GM12878 (cell line): ENCODE measurements around the gene EYS. TPM values are rescaled to one million over a fixed set of nuclear protein-coding genes. Genes with fewer than 3 reads are reported as not detected.

Source experiments
- ATAC-seq: fragments of 200-7000 bp; cut with Tn5 transposase; 3 replicates; pipeline ENCODE4 v1.9.1; 2020; ENCODE audit warnings: mild to moderate bottlenecking, moderate library complexity
- BruUV-seq: library from RNA; stranded (reverse); fragments of 400-500 nt; replicated peaks from 2 replicates; lab custom pipeline; 2021; lab: Mats Ljungman, UMichigan
- CTCF ChIA-PET: fragments of 300-600 bp; sonication (Branson Sonifier 250); formaldehyde crosslinking; extraction: SDS; loops from one replicate; lab custom pipeline; 2021; ENCODE audit warnings: inconsistent platforms; lab: Yijun Ruan, JAX
- POLR2A ChIA-PET: fragments of 350-600 bp; formaldehyde crosslinking; extraction: SDS; loops from one replicate; lab custom pipeline; 2021; ENCODE audit warnings: inconsistent platforms; lab: Charles Lee
- RAD21 ChIA-PET: fragments of 300-600 bp; sonication (Branson Sonifier 250); formaldehyde crosslinking; loops from one replicate; lab custom pipeline; 2023; ENCODE audit warnings: antibody characterized with exemption; ENCODE audit not compliant: unreplicated experiment; lab: Charles Lee
- SMC1A ChIA-PET: fragments of 300-600 bp; sonication (Branson Sonifier 250); formaldehyde crosslinking; loops from one replicate; lab custom pipeline; 2023; ENCODE audit not compliant: unreplicated experiment, uncharacterized antibody; lab: Charles Lee
- DNase-seq: peaks from one replicate; pipeline ENCODE4 v3.0.0-alpha.2; 2011; ENCODE audit warnings: low read depth, low spot score
- FAIRE-seq: peaks from 3 replicates; lab custom pipeline; 2011; peaks lifted over from hg19 to GRCh38; lab: Jason Lieb, UNC
- H2AFZ ChIP-seq: 2 replicates; pipeline ENCODE4 v1.6.0; 2011; ENCODE audit warnings: low read depth, low read length, control low read depth; ENCODE audit not compliant: control insufficient read depth
- H3K27ac ChIP-seq: 2 replicates; pipeline ENCODE4 v1.5.1; 2011; ENCODE audit warnings: control low read depth; ENCODE audit not compliant: control insufficient read depth, insufficient read depth
- H3K27me3 ChIP-seq, 2 experiments: replicated peaks in 1 of 2; 2 replicates each; pipeline versions ENCODE4 v1.6.0 to v1.6.1; 2011; ENCODE audit warnings: low read length in 1 of 2; ENCODE audit not compliant: control insufficient read depth in 2 of 2, insufficient read depth in 2 of 2
- H3K36me3 ChIP-seq, 2 experiments: 2 replicates each; pipeline ENCODE4 v1.5.1; 2011; ENCODE audit warnings: low read length in 1 of 2; ENCODE audit not compliant: control insufficient read depth in 2 of 2, insufficient read depth in 2 of 2
- H3K4me1 ChIP-seq: 2 replicates; pipeline ENCODE4 v1.6.1; 2011; ENCODE audit warnings: mild to moderate bottlenecking, low read length, moderate library complexity, mixed read lengths; ENCODE audit not compliant: control insufficient read depth, insufficient read depth
- H3K4me2 ChIP-seq: 2 replicates; pipeline ENCODE4 v1.6.0; 2011; ENCODE audit warnings: control low read depth; ENCODE audit not compliant: control insufficient read depth, insufficient read depth
- H3K4me3 ChIP-seq: fragments of 200-600 bp; sonication (generic); 2 replicates; pipeline ENCODE4 v1.5.1; 2016
- H3K79me2 ChIP-seq: 2 replicates; pipeline ENCODE4 v1.6.0; 2011; ENCODE audit warnings: low read length; ENCODE audit not compliant: control insufficient read depth, insufficient read depth
- H3K9ac ChIP-seq: 2 replicates; pipeline ENCODE4 v1.8.0; 2011; ENCODE audit warnings: low read length, control low read depth, mixed read lengths; ENCODE audit not compliant: control insufficient read depth, insufficient read depth
- H3K9me3 ChIP-seq: replicated peaks from 3 replicates; pipeline ENCODE4 v1.5.1; 2011; ENCODE audit warnings: mild to moderate bottlenecking, low read length; ENCODE audit not compliant: control insufficient read depth, insufficient read depth
- H4K20me1 ChIP-seq: 2 replicates; pipeline ENCODE4 v1.6.0; 2011; ENCODE audit not compliant: control insufficient read depth, insufficient read depth
- CBFB ChIP-seq: IDR thresholded peaks from 2 replicates; pipeline ENCODE4 v1.6.1; 2016; ENCODE audit warnings: antibody characterized with exemption, low read depth
- EZH2 ChIP-seq: IDR thresholded peaks from 2 replicates; pipeline ENCODE4 v1.6.1; 2012; ENCODE audit warnings: low read depth, mild to moderate bottlenecking, control low read depth, inconsistent platforms, low read length, borderline replicate concordance; ENCODE audit not compliant: control insufficient read depth
- GATAD2B ChIP-seq: fragments of 450-650 bp; conservative IDR thresholded peaks from 2 replicates; pipeline ENCODE4 v1.6.1; 2017; ENCODE audit warnings: low read depth, mild to moderate bottlenecking, moderate library complexity
- KLF5 ChIP-seq: fragments of 450-650 bp; IDR thresholded peaks from 2 replicates; pipeline ENCODE4 v1.6.1; 2014; ENCODE audit warnings: mild to moderate bottlenecking; ENCODE audit not compliant: partially characterized antibody
- NR2C2 ChIP-seq: IDR thresholded peaks from 2 replicates; pipeline ENCODE4 v1.6.1; 2011; ENCODE audit warnings: borderline replicate concordance, low read depth; ENCODE audit not compliant: control insufficient read depth, insufficient read length
- RBBP5 ChIP-seq: fragments of 200-600 bp; sonication (generic); conservative IDR thresholded peaks from 2 replicates; pipeline ENCODE4 v1.6.1; 2016
- RELA ChIP-seq: fragments of 450-650 bp; IDR thresholded peaks from 2 replicates; pipeline ENCODE4 v1.8.0; 2014; ENCODE audit warnings: borderline replicate concordance; ENCODE audit not compliant: partially characterized antibody
- SUZ12 ChIP-seq: fragments of 200-600 bp; sonication (generic); IDR thresholded peaks from one replicate; pipeline ENCODE4 v1.6.1; 2018; ENCODE audit warnings: antibody characterized with exemption, mild to moderate bottlenecking; ENCODE audit not compliant: unreplicated experiment
- ZSCAN29 ChIP-seq: fragments of 450-650 bp; IDR thresholded peaks from 2 replicates; pipeline ENCODE4 v1.6.1; 2017; ENCODE audit warnings: mild to moderate bottlenecking, moderate library complexity
- WGBS: methylation state at CpG from one replicate; pipeline ENCODE4 v1.1.6; 2016; ENCODE audit warnings: low lambda C conversion rate; ENCODE audit not compliant: insufficient replicate concordance, insufficient coverage; ENCODE audit errors: missing lambda C conversion rate; 5-methylcytosine and 5-hydroxymethylcytosine counted together
- in situ Hi-C: fragments of 300-500 bp; cut with MboI; formaldehyde crosslinking; loops from 9 replicates; pipeline ENCODE4 v1.14.3; 2018; ENCODE audit warnings: mixed read lengths
- intact Hi-C: fragments of 100-400 bp; cut with micrococcal nuclease; formaldehyde crosslinking; loops from one replicate; pipeline ENCODE4 v1.14.2; 2022; ENCODE audit not compliant: unreplicated experiment
- polyA plus RNA-seq, 11 experiments: library from polyadenylated mRNA; depleted of rRNA in 4 of 11; unstranded in 6 of 11; stranded (reverse) in 5 of 11; fragments of >200 nt; fragmentation: Nextera tagmentation in 4 of 11; fragmentation: Illumina TruSeq in 1 of 11; extraction: Ambion mirVana in 4 of 11; extraction: Trizol in 1 of 11; gene quantifications; 1 replicate in 1 of 11; 2 replicates in 10 of 11; pipeline versions ENCODE4 v1.2.1 to v1.2.3, GENCODE V29; 2011 to 2016; ENCODE audit warnings: inconsistent platforms in 2 of 11, missing spikeins in 2 of 11, low read depth in 1 of 11
- total RNA-seq, 4 experiments: library from RNA; depleted of rRNA in 3 of 4; stranded (reverse); fragments of >200 nt in 3 of 4; fragmentation: Illumina TruSeq in 1 of 4; extraction: Trizol in 1 of 4; gene quantifications; 2 replicates each; pipeline versions ENCODE4 v1.2.1 to v1.2.3, GENCODE V29; 2013 to 2021
- TF ChIP-seq, protein P1 (sequence below): fragments of 450-650 bp; IDR thresholded peaks from 2 replicates; pipeline ENCODE4 v1.6.1; 2016; ENCODE audit warnings: mild to moderate bottlenecking
- TF ChIP-seq, protein P2 (sequence below): IDR thresholded peaks from 2 replicates; pipeline ENCODE4 v1.6.1; 2012; ENCODE audit warnings: low read depth, low read length, improper control_type of control experiment
- TF ChIP-seq, protein P3 (sequence below): fragments of 450-650 bp; IDR thresholded peaks from 2 replicates; pipeline ENCODE4 v1.6.1; 2017; ENCODE audit warnings: mild to moderate bottlenecking, moderate library complexity
- TF ChIP-seq, protein P4 (sequence below): fragments of 450-650 bp; IDR thresholded peaks from 2 replicates; pipeline ENCODE4 v1.6.1; 2016; ENCODE audit warnings: mild to moderate bottlenecking, moderate library complexity, borderline replicate concordance

EYS gene
- total and polyA plus RNA-seq, 10 of the 15 experiments (the other 5 are each of a cell fraction or from before 2014, with no cell fraction given), result under 0.01 to 0.14 (median 0.02) TPM; not detected in 1

DNA sequence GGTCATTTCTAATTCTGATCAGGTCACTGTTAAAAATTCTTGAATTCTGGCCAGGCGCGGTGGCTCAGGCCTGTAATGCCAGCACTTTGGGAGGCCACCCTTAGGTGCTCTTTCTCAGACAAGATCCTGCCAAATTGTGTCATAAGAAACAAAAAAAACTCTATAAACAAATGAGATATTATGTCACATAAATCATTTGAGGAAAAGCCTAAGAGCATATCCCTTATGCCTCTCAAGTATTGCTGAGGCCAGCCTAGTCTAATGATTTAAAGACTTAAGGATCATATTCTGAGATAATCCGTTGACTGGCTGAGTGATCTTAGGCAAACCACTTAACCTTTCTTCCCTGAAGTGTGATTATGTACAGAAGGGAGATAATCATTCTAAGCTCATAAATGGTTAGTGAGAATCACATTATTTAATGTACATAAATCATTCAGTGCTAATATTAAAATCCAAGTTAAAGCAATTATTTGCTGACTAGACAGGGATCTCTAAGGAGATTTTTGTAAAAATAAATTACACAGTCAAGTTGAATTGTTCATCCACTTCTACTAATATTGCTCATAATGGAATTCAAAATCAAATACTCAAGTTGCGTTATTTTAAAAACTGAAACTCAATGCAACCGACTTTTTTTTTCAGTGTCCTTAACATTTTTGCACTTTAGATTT is 1706.1 kb downstream of the EYS start:
- TF ChIP-seq, protein P1, sequence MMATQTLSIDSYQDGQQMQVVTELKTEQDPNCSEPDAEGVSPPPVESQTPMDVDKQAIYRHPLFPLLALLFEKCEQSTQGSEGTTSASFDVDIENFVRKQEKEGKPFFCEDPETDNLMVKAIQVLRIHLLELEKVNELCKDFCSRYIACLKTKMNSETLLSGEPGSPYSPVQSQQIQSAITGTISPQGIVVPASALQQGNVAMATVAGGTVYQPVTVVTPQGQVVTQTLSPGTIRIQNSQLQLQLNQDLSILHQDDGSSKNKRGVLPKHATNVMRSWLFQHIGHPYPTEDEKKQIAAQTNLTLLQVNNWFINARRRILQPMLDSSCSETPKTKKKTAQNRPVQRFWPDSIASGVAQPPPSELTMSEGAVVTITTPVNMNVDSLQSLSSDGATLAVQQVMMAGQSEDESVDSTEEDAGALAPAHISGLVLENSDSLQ, result no peak
- no peak for TF ChIP-seq EZH2
- TF ChIP-seq ZSCAN29, result no peak
- TF ChIP-seq, protein P2, sequence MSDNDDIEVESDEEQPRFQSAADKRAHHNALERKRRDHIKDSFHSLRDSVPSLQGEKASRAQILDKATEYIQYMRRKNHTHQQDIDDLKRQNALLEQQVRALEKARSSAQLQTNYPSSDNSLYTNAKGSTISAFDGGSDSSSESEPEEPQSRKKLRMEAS, result no peak
- TF ChIP-seq GATAD2B, result no peak
- no peak for TF ChIP-seq RELA
- TF ChIP-seq, protein P3, sequence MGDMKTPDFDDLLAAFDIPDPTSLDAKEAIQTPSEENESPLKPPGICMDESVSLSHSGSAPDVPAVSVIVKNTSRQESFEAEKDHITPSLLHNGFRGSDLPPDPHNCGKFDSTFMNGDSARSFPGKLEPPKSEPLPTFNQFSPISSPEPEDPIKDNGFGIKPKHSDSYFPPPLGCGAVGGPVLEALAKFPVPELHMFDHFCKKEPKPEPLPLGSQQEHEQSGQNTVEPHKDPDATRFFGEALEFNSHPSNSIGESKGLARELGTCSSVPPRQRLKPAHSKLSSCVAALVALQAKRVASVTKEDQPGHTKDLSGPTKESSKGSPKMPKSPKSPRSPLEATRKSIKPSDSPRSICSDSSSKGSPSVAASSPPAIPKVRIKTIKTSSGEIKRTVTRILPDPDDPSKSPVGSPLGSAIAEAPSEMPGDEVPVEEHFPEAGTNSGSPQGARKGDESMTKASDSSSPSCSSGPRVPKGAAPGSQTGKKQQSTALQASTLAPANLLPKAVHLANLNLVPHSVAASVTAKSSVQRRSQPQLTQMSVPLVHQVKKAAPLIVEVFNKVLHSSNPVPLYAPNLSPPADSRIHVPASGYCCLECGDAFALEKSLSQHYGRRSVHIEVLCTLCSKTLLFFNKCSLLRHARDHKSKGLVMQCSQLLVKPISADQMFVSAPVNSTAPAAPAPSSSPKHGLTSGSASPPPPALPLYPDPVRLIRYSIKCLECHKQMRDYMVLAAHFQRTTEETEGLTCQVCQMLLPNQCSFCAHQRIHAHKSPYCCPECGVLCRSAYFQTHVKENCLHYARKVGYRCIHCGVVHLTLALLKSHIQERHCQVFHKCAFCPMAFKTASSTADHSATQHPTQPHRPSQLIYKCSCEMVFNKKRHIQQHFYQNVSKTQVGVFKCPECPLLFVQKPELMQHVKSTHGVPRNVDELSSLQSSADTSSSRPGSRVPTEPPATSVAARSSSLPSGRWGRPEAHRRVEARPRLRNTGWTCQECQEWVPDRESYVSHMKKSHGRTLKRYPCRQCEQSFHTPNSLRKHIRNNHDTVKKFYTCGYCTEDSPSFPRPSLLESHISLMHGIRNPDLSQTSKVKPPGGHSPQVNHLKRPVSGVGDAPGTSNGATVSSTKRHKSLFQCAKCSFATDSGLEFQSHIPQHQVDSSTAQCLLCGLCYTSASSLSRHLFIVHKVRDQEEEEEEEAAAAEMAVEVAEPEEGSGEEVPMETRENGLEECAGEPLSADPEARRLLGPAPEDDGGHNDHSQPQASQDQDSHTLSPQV, result no peak
- no peak for TF ChIP-seq NR2C2
- no peak for TF ChIP-seq CBFB
- no peak for TF ChIP-seq RBBP5
- no peak for TF ChIP-seq KLF5
- TF ChIP-seq SUZ12, result no peak
- TF ChIP-seq, protein P4, sequence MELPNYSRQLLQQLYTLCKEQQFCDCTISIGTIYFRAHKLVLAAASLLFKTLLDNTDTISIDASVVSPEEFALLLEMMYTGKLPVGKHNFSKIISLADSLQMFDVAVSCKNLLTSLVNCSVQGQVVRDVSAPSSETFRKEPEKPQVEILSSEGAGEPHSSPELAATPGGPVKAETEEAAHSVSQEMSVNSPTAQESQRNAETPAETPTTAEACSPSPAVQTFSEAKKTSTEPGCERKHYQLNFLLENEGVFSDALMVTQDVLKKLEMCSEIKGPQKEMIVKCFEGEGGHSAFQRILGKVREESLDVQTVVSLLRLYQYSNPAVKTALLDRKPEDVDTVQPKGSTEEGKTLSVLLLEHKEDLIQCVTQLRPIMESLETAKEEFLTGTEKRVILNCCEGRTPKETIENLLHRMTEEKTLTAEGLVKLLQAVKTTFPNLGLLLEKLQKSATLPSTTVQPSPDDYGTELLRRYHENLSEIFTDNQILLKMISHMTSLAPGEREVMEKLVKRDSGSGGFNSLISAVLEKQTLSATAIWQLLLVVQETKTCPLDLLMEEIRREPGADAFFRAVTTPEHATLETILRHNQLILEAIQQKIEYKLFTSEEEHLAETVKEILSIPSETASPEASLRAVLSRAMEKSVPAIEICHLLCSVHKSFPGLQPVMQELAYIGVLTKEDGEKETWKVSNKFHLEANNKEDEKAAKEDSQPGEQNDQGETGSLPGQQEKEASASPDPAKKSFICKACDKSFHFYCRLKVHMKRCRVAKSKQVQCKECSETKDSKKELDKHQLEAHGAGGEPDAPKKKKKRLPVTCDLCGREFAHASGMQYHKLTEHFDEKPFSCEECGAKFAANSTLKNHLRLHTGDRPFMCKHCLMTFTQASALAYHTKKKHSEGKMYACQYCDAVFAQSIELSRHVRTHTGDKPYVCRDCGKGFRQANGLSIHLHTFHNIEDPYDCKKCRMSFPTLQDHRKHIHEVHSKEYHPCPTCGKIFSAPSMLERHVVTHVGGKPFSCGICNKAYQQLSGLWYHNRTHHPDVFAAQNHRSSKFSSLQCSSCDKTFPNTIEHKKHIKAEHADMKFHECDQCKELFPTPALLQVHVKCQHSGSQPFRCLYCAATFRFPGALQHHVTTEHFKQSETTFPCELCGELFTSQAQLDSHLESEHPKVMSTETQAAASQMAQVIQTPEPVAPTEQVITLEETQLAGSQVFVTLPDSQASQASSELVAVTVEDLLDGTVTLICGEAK, result no peak
- no peak for FAIRE-seq
- ChIA-PET POLR2A (no interaction called here), RAD21 (interaction anchor here (1.7 kb wide), 1 partner anchor 330 kb away, joined by 6 read pairs; no protein-coding TSS in a partner anchor), SMC1A (no interaction called here), CTCF (interaction anchor here (0.6 to 1.0 kb wide), 4 partner anchors 330 to 1753 kb away, joined by 3 to 4 read pairs (median 3); no protein-coding TSS in a partner anchor)
- Histone ChIP-seq H3K4me1 (no peaks in the 10 kb centered on the region), H3K4me3 (no peak overlapping the region), H3K79me2 (no peaks in the 10 kb centered on the region), H3K27ac (no peak overlapping the region), H3K27me3 (no peaks in the 10 kb centered on the region), H2AFZ (no peak overlapping the region), H3K9ac (no peak overlapping the region), H4K20me1 (no peaks in the 10 kb centered on the region), H3K9me3 (no peaks in the 10 kb centered on the region), H3K4me2 (no peak overlapping the region), H3K36me3 (no peaks in the 10 kb centered on the region)
- no TSS peak for BruUV-seq
- no peak for ATAC-seq
- in situ Hi-C loops, result no loop called here
- DNase-seq, result no peak
- 76% methylated on average over 5 of the region's 5 CpGs for WGBS
- intact Hi-C loops, result no loop called here
